ENCODE measurements around the gene TJP3. TPM values are rescaled to one million over a fixed set of nuclear protein-coding genes. Genes with fewer than 3 reads are reported as not detected.
"Not testable (repeated sequence)": the region's sequence is repeated elsewhere in the genome, so short reads cannot be mapped to it uniquely, and the experiment has no call there.

The TJP3 gene
- total RNA-seq, 3 donors from 2014 or later = 0.16 to 36.6 (median 20.0) TPM

- DNase-seq (ENCODE audit: low spot score in 2 of 2) = no peak
- no peaks in the 10 kb centered on the region for H3K9me3 ChIP-seq
- no peak overlapping the region for H3K27ac ChIP-seq
- intact Hi-C loops (cut with DNase I; ENCODE audit: low total_unique reads) = no loop called here
- H3K36me3 ChIP-seq = no peaks in the 10 kb centered on the region
- no peaks in the 10 kb centered on the region for H3K27me3 ChIP-seq
- no peaks in the 10 kb centered on the region for H3K4me1 ChIP-seq
- TF ChIP-seq CTCF (IDR thresholded peaks at IDR 0.05) (no peak), POLR2AphosphoS5 (IDR thresholded peaks at IDR 0.05) (no peak), POLR2A (IDR thresholded peaks at IDR 0.05) (no peak)
- H3K4me3 ChIP-seq = no peak overlapping the region
Observed at GRCh38 chr19:3748965-3749364, 40.8 kb downstream of the TJP3 start.

GRCh38 chr19:3750211-3750610 is 42.0 kb downstream of the TJP3 start:
- no peak for DNase-seq (ENCODE audit: low spot score in 2 of 2)
- Histone ChIP-seq H3K4me3 (no peak overlapping the region), H3K9me3 (no peaks in the 10 kb centered on the region), H3K36me3 (no peaks in the 10 kb centered on the region), H3K27ac (no peak overlapping the region), H3K27me3 (no peaks in the 10 kb centered on the region), H3K4me1 (no peaks in the 10 kb centered on the region)
- intact Hi-C loops (cut with DNase I; ENCODE audit: low total_unique reads) = no loop called here
- TF ChIP-seq POLR2A (IDR thresholded peaks at IDR 0.05) (no peak), POLR2AphosphoS5 (IDR thresholded peaks at IDR 0.05) (no peak), CTCF (IDR thresholded peaks at IDR 0.05) (no peak)

GRCh38 chr19:3751236-3751635 is 43.1 kb downstream of the TJP3 start:
- no peaks in the 10 kb centered on the region for H3K36me3 ChIP-seq
- no peak overlapping the region for H3K27ac ChIP-seq
- H3K27me3 ChIP-seq = no peaks in the 10 kb centered on the region
- H3K9me3 ChIP-seq = no peaks in the 10 kb centered on the region
- no peak for TF ChIP-seq POLR2AphosphoS5 (IDR thresholded peaks at IDR 0.05)
- TF ChIP-seq CTCF (IDR thresholded peaks at IDR 0.05) = no peak
- TF ChIP-seq POLR2A (IDR thresholded peaks at IDR 0.05) = no peak
- no peak for DNase-seq (ENCODE audit: low spot score in 2 of 2)
- H3K4me1 ChIP-seq = no peaks in the 10 kb centered on the region
- intact Hi-C loops (cut with DNase I; ENCODE audit: low total_unique reads) = no loop called here
- no peak overlapping the region for H3K4me3 ChIP-seq

- no peak for DNase-seq (ENCODE audit: low spot score in 2 of 2)
- no peaks in the 10 kb centered on the region for H3K36me3 ChIP-seq
- no peaks in the 10 kb centered on the region for H3K9me3 ChIP-seq
- intact Hi-C loops (cut with DNase I; ENCODE audit: low total_unique reads) = no loop called here
- TF ChIP-seq POLR2A (IDR thresholded peaks at IDR 0.05) = no peak
- TF ChIP-seq POLR2AphosphoS5 (IDR thresholded peaks at IDR 0.05) = no peak
- no peak for TF ChIP-seq CTCF (IDR thresholded peaks at IDR 0.05)
- H3K27ac ChIP-seq = no peak overlapping the region
- no peaks in the 10 kb centered on the region for H3K4me1 ChIP-seq
- no peaks in the 10 kb centered on the region for H3K27me3 ChIP-seq
- H3K4me3 ChIP-seq = no peak overlapping the region
Observed at GRCh38 chr19:3752492-3752891, 44.3 kb downstream of the TJP3 start.

GRCh38 chr19:3753631-3754410 is 45.6 kb downstream of the TJP3 start:
- no peak overlapping the region for H3K4me3 ChIP-seq
- no peak overlapping the region for H3K27ac ChIP-seq
- intact Hi-C loops (cut with DNase I; ENCODE audit: low total_unique reads) = no loop called here
- TF ChIP-seq POLR2A (IDR thresholded peaks at IDR 0.05) (no peak), CTCF (IDR thresholded peaks at IDR 0.05) (no peak), POLR2AphosphoS5 (IDR thresholded peaks at IDR 0.05) (no peak)
- DNase-seq (ENCODE audit: low spot score in 2 of 2) = no peak
- no peaks in the 10 kb centered on the region for H3K36me3 ChIP-seq
- H3K4me1 ChIP-seq = no peaks in the 10 kb centered on the region
- no peaks in the 10 kb centered on the region for H3K27me3 ChIP-seq
- no peaks in the 10 kb centered on the region for H3K9me3 ChIP-seq

- H3K9me3 ChIP-seq; DNase-seq (ENCODE audit: low spot score in 2 of 2); H3K27ac ChIP-seq; H3K4me3 ChIP-seq; H3K36me3 ChIP-seq; H3K4me1 ChIP-seq; H3K27me3 ChIP-seq; intact Hi-C loops (cut with DNase I; ENCODE audit: low total_unique reads): not testable (repeated sequence)
Observed at GRCh38 chr19:3757705-3758104, 49.5 kb downstream of the TJP3 start.

- H3K9me3 ChIP-seq; H3K27ac ChIP-seq; DNase-seq (ENCODE audit: low spot score in 2 of 2); intact Hi-C loops (cut with DNase I; ENCODE audit: low total_unique reads); H3K36me3 ChIP-seq; H3K4me3 ChIP-seq; H3K4me1 ChIP-seq; H3K27me3 ChIP-seq: not testable (repeated sequence)
Observed at GRCh38 chr19:3758297-3758696, 50.1 kb downstream of the TJP3 start.
